Measurements from ENCODE around the gene CPT1B. TPM values are rescaled to one million over a fixed set of nuclear protein-coding genes. Genes with fewer than 3 reads are reported as not detected.

CPT1B gene
- total and polyA plus RNA-seq, 2 of the 4 experiments (the other 2 are of a cell fraction) = 0.36 to 1.8 TPM

DNA sequence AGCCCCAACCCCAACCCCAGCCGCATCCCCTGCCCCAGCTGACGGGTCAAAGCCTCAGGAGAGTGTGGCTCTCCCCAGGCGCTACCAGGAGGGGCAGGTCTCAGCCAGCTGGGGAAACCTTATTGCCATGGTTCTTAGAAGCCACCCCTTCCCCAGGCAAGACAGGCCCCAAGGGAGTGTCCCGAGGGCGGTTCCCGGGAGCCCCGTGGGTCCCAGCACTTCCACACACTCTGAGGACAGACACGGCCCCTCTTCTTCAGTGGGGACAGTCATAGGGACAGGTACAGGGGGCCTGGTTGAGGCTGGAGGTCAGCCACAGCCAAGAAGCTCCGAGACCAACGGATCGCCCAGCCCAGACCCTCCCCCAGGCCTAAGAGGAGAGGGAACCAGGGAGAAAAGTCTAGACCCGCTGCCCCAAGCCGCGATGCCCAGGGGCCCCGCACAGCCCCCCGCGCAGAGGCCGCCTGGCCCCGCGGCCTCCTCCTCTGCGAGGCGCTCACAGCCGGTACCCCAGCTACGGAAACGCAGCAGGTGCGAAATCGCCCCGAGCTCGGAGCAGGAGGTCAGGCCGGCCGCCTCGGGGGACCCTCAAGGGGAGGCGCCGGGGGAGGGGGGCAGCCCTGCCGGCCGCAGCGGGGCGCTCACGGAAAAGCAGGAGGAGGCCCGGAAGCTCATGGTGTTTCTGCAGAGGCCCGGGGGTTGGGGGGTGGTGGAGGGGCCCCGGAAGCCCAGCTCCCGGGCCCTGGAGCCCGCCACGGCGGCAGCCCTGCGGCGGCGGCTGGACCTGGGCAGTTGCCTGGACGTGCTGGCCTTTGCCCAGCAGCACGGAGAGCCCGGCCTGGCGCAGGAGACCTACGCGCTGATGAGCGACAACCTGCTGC lies 29.9 kb downstream of the CPT1B start:
- DNase-seq (no peak), ATAC-seq (ENCODE audit: low read depth) (no peak)
- Histone ChIP-seq H3K9ac (ENCODE audit: low read depth, low read length) (no peak overlapping the region), H2BK120ac (ENCODE audit: low read depth, low read length) (no peak overlapping the region), H4K20me1 (ENCODE audit: insufficient read depth, low read length) (no peaks in the 10 kb centered on the region), H3K4me2 (ENCODE audit: low read depth, low read length) (no peak overlapping the region), H3K14ac (replicated peaks; ENCODE audit: low read depth, low read length) (no peak overlapping the region), H2AK5ac (ENCODE audit: low read depth, low read length) (no peak overlapping the region), H4K91ac (ENCODE audit: insufficient read depth, low read depth, low read length) (no peak overlapping the region), H3K27ac (ENCODE audit: insufficient read depth, low read length) (no peak overlapping the region), H3K4me1 (ENCODE audit: control insufficient read depth, insufficient read depth, low read length) (no peaks in the 10 kb centered on the region; the same call in 1 of the 2 replicates), H3K4ac (ENCODE audit: low read depth, low read length) (no peak overlapping the region), H3K23ac (ENCODE audit: low read depth, low read length) (no peak overlapping the region), H4K5ac (ENCODE audit: low read depth, low read length) (no peak overlapping the region), H3K9me3 (ENCODE audit: control insufficient read depth, insufficient read depth, low read length) (no peaks in the 10 kb centered on the region), H2BK5ac (ENCODE audit: low read depth, low read length, poor library complexity, severe bottlenecking) (no peak overlapping the region), H3K9me1 (ENCODE audit: insufficient read depth, low read length) (no peaks in the 10 kb centered on the region), H2BK15ac (ENCODE audit: low read depth, low read length) (no peak overlapping the region), H3K4me3 (ENCODE audit: insufficient read depth, low read depth, low read length) (no peak overlapping the region), H3K36me3 (ENCODE audit: control insufficient read depth, insufficient read depth, low read length) (no peaks in the 10 kb centered on the region), H2AK9ac (replicated peaks; ENCODE audit: low read depth, low read length, poor library complexity) (no peak overlapping the region), H4K8ac (ENCODE audit: low read depth in 2 of 2, low read length in 2 of 2) (no peak overlapping the region), H3K18ac (ENCODE audit: low read depth, low read length) (no peak overlapping the region), H2AFZ (replicated peaks; ENCODE audit: low read length, poor library complexity) (peak overlapping the region; percentile 14), H3K27me3 (ENCODE audit: control insufficient read depth, insufficient read depth, low read length) (peaks cover 76% of the 10 kb centered on the region), H3K56ac (ENCODE audit: extremely low read depth, insufficient read depth, low read length) (no peak overlapping the region), H2BK20ac (ENCODE audit: low read depth, low read length) (no peak overlapping the region), H3K79me1 (ENCODE audit: low read depth in 1 of 2, low read length in 2 of 2) (no peaks in the 10 kb centered on the region)
- BruUV-seq (replicated peaks) = no TSS peak
- WGBS, 2 experiments (ENCODE audit: extremely low coverage in 2 of 2, insufficient read length in 1 of 2) = 16% methylated on average over 11 of the region's 56 CpGs; no CpG with 5 or more reads in 1 of the 2 experiments
- dilution Hi-C loops (cut with HindIII; ENCODE audit: low sequenced_read_pairs, unreplicated experiment) (no loop called here), intact Hi-C loops (cut with micrococcal nuclease) (no loop called here), in situ Hi-C loops (cut with MboI; ENCODE audit: low sequenced_read_pairs) (no loop called here)
- ChIA-PET POLR2A (ENCODE audit: unreplicated experiment) (no interaction called here), CTCF (interaction anchor here (0.9 kb wide), 1 partner anchor 23 kb away, joined by 3 read pairs; the partner anchor contains the start of gene SCO2)
- TF ChIP-seq, protein P1, sequence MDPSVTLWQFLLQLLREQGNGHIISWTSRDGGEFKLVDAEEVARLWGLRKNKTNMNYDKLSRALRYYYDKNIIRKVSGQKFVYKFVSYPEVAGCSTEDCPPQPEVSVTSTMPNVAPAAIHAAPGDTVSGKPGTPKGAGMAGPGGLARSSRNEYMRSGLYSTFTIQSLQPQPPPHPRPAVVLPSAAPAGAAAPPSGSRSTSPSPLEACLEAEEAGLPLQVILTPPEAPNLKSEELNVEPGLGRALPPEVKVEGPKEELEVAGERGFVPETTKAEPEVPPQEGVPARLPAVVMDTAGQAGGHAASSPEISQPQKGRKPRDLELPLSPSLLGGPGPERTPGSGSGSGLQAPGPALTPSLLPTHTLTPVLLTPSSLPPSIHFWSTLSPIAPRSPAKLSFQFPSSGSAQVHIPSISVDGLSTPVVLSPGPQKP (IDR thresholded peaks at IDR 0.05; ENCODE audit: borderline replicate concordance, low read depth, low read length) = no peak
- TF ChIP-seq, protein P2, sequence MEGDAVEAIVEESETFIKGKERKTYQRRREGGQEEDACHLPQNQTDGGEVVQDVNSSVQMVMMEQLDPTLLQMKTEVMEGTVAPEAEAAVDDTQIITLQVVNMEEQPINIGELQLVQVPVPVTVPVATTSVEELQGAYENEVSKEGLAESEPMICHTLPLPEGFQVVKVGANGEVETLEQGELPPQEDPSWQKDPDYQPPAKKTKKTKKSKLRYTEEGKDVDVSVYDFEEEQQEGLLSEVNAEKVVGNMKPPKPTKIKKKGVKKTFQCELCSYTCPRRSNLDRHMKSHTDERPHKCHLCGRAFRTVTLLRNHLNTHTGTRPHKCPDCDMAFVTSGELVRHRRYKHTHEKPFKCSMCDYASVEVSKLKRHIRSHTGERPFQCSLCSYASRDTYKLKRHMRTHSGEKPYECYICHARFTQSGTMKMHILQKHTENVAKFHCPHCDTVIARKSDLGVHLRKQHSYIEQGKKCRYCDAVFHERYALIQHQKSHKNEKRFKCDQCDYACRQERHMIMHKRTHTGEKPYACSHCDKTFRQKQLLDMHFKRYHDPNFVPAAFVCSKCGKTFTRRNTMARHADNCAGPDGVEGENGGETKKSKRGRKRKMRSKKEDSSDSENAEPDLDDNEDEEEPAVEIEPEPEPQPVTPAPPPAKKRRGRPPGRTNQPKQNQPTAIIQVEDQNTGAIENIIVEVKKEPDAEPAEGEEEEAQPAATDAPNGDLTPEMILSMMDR (conservative IDR thresholded peaks at IDR 0.05; ENCODE audit: low read depth, low read length) = no peak
- TF ChIP-seq, protein P3, sequence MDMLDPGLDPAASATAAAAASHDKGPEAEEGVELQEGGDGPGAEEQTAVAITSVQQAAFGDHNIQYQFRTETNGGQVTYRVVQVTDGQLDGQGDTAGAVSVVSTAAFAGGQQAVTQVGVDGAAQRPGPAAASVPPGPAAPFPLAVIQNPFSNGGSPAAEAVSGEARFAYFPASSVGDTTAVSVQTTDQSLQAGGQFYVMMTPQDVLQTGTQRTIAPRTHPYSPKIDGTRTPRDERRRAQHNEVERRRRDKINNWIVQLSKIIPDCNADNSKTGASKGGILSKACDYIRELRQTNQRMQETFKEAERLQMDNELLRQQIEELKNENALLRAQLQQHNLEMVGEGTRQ (IDR thresholded peaks at IDR 0.05; ENCODE audit: low read depth, low read length) = no peak
- no peak for TF ChIP-seq RFX5 (IDR thresholded peaks at IDR 0.05; ENCODE audit: low read depth, low read length)
- no peak for TF ChIP-seq CEBPB (IDR thresholded peaks at IDR 0.05; ENCODE audit: low read depth, low read length)
- TF ChIP-seq BHLHE40 (IDR thresholded peaks at IDR 0.05; ENCODE audit: low read depth, low read length) = no peak
- no peak for TF ChIP-seq POLR2A (IDR thresholded peaks at IDR 0.05; ENCODE audit: low read depth, low read length)

Measured in IMR-90 (cell line).